ENCODE data around the gene SCO2.
"Not testable (repeated sequence)": the region's sequence is repeated elsewhere in the genome, so short reads cannot be mapped to it uniquely, and the experiment has no call there.

Gene SCO2

DNA sequence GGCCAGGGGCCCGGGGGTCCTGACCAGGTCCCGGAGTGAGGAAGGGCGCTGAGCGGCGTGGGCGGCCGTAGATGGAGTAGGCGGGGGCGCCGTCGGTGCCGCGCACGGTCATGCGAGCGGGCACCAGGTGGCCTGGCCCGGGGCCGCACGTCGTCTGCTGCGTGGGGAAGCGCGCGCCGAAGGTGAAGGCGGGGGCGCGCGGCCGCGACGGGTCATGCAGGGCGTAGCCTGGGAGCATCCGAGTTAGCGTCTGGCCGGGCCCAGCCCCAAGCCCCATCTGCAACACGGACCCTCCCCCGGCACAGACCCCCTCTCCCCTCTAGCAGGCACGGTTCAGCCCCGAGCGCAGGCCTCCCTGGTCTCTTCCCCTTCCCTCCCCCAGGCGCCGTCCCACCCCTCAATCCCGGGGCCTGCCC lies 6.2 kb upstream of the SCO2 start:
- DNase-seq: peak; percentile 76

DNA sequence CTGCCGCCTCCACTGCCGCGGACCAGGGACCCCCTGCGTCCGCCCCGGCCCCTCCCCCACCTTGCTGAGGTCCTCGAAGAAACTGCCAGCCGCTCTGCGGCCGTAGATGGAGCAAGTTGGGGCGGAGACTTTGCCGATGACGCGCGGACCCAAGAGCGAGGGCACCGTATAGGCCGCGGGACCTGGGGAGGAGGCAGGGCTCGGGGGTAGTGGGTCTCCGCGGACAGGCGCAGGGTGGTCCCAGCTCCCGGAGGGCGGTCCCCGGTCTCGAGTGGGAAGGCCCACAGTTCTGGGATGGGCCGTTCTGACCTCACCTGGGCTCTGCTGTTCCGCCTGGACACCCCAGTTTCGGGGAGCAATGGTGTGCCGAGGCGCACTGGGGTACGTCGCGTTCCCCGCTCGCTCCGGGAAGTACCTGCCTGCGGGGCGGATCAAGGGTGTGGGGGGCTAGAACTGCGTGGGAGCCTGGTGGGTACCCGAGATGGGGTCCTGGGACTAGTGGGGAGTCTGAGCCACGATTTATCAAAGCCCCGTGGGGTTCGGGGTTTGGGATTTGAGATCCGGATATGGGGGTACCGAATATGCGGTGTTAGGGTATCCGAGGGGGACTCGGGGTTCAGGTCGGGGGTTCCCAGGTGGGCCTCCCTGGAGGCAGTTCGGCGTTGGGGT lies 5.6 kb upstream of the SCO2 start:
- peak; percentile 81 for DNase-seq

DNA sequence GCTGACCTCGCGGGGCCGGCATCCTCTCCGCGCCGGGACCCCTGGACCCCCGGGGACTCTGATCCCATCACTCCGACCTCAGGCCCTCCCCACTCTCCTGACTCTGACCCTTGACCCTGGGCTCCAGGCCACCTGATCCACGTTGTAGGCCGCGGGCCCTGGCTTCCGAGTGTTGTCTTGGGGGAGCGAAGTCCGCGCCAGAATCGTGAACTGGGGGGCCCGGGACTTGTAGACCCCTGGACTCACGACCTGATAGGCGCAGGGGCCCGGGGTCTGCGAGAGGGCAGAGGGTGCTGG lies 5.1 kb upstream of the SCO2 start:
- no peak for DNase-seq

DNA sequence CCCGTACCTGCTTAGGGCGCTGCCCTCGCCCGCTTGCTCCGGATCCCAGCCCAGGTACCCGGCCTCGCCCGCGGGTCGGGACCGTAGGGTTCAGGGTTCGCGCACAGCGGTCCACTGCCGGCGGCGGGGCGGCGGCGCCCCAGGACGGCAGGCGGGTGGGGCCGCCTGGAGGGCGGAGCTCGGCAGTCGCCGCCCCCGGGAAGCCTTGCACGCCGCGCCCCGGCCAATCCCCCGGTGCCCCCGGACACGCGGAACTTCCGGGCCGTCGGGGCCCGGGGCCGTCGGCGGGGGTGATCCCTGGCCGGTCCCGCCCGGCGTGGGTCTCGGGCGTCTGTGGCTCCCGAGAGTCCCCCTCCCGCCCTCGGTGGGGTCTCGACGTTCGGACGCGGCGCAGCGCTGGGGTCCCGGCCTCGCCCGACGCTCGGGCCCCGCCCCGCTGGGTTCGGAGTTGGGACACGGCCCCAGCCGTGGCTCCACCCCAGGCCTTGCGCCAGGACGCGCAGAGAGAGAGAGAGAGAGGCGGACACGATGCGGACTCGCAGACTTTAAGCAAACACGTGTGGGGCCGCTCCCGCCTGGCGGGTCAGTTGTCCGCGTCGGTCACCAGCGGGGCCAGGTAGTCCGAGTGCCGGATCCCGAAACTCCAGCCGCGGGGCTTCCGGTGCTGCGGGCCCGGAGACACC lies 4.6 kb upstream of the SCO2 start, which contains the start of gene TYMP:
TSS of gene TYMP (minus strand) at position 116 of the 683 bp plus-strand sequence. CDS start 303 bp downstream, outside the sequence.
- peak; percentile 72 for DNase-seq

DNA sequence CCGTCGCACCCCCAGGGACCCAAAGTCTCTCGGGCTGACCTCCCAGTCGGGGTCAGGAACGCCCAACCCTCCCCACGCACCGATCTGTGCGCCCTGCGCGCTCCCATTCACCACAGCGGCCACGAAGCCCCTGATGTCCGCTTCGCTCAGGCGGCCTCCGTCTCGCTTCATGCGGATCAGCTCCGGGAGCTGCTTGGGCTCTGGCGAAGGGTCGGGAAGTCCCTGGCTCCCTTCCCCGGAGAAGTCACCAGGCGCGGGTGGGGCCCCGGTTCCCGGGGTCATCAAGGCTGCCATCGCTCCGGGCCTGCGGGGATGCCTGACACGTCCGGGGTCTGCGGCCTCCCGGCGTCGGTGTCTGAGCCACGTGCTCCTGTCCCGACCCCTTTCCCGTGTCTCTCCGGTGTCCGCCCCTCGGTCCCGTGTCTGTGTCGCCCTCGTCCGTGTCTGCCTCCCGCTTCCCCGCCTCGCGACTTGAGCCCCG lies 4.1 kb upstream of the SCO2 start:
- no peak for DNase-seq

DNA sequence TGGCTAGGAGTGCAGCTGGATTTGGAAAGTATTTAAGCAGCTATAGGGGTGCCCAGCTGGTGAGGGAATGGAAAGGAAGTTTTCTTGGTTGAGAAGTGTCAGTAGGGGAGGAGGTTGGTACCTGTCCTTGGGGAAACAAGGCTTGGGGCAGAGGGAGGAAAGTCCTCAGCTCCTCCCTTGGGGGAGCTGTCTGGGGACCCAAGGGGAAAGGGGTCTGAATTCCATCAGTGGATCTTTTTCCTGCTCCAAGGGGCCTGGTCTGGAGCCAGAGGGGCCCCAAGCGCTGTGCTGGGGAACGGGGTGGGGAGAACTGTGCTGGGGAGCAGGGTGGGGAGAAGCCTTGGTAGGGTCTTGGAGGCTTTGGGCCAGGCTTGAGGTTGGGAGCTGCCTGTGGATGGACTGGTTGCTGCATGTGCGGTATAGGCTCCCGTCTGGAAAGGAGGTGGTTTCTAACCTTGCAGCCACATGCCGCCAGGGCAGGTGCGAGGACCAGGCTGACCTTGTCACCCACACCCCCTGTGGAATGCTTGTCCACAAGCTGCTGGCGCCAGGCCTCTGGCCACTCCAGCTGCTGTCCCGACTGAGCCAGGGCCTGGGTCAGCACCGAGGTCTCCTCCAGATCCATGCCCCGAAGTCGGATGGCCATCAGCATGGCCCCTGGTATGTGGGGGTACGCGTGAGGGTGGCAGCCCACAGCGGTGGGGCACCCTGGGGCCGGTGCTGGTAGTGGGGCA lies 3.5 kb upstream of the SCO2 start:
- no peak for DNase-seq

DNA sequence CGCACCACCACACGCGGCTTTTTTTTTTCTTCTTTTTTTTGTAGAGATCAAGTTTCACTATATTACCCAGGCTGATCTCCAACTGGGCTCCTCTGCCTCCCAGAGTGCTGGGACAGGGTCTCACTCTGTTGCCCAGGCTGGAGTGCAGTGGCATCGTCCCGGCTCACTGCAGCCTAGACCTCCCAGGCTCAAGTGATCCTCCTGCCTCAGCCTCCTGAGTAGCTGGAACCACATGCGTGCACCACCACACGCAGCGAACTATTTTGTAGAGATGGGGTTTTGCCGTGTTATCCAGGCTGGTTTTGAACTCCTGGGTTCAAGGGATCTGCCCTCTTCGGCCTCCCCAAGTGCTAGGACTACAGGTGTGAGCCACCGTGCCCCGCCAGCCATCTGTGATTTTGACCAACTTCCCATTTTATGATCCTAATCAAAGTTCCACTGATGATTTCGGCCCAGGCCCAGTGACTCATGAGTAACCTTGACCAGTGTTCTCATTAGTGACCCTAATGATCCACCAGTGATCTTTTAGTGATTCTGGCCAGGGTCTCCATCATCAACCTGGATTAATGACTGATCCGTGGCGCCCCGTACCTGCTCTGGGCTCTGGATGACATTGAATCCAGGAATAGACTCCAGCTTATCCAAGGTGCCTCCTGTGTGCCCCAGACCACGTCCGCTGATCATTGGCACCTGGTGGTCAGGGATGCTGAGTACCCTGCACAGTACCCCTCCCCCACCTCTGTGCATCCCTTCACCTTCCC lies 2.7 kb upstream of the SCO2 start:
- DNase-seq: no peak

DNA sequence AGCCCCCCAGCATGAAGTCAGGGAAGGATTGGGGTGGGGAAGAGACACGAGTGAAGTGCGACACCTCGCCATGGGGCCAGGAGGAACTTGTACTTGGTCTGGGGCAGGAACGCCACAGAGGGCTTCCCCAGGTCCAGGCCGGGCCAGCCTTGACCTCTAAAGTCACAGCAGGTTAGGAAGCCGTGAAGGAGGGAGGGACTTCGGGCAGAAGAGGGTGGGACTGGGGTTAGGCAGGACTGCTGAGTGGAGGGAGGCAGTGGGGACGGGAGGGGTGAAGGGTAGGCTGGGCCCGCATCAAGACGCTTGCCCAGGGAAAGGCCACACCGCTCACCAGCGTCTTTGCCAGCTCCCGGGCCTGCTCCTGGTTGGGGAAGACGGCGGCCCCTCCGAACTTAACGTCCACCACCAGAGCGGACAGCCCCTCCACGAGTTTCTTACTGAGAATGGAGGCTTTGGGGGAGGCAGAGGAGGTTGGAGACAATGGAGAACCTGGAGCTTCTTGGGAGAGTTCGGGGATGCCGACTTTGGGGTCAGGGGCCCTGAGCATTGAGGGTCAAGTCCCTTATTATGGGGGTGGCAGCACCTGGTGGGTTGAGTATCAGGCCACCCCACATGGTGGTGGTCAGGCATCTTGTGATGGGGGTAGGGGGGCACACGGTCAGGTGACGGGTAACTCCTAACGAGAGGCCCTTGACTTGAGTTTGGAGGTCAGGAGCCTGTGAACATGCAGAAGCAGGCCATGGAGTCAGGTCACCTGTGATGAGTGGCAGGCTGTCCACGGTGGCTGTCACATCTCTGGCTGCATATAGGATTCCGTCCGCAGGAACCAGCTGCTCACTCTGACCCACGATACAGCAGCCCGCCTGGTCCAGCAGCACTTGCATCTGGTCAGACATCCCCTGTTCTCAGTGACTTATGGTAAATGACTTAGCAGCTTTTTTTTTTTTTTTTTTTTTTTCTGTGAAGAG lies 1.7 kb upstream of the SCO2 start:
- peak; percentile 39 for DNase-seq

DNA sequence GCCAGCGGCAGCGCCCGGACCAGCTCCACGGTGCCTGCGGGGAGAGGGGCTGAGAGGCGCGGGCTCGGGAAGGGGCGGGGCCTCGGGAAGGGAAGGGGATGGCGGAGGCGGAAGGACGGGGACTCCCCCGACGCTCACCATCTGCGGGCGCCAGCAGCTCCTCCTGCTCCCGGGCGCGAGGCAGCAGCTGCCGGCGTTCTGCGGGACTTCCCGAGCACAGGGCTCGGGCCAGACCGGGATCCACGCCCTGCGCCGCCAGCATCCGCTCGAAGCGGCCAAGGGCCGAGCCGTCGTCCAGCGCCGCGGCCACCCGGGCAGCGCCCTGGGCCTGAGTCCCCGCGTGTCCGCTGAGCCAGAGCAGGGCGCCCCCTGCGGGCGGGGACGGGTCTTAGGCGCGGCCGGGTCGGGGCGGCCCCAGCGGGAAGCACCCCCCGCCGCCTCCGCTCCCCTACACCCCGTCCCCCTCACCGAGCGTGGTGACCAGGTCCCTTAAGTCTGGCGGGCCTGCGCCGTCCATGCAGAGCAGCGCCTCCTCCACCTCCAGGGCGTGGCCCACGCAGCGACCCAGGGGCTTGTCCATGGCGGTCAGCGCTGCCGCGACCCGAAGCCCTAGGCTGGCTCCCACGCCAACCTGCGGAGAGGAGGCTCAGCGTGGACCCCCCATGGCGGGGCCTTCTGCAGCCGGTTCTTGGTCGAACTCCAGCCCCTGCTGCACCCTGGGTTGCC lies 873 bp upstream of the SCO2 start:
- peak; percentile 85 for DNase-seq

DNA sequence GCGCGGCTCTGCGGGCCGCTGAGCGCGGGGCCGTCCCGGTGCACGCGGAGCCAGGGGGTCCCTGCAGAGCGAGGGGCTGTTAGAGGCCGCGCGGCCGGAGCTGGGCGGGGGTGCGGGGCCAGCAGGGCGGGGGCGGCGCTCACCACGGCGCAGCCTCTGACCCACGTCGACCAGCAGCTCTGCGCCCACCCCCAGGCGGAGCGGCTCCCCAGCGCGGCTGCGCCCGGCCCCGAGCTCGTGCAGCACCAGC lies 385 bp upstream of the SCO2 start:
- DNase-seq: no peak

DNA sequence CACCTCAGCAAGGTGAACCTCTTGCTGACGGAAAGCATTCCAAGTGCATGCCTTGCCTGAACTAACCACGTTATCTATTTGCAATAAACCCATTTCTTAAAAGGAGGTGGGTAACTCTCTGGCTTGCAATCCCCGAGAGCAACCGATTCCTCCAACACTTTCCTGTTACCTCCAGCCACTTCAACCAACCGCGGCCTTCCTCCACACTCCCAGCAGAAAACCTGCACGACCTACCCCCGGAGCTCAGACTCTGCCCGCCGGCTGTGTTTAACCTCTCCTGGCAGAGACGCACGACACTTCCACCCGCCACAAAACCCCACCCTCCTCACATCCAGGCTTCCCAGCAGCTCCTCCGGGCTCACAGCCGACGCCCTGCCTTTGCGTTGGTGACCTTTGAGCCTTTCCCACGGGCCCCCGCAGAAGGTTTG lies 708 bp downstream of the SCO2 start:
- no peak for DNase-seq

DNA sequence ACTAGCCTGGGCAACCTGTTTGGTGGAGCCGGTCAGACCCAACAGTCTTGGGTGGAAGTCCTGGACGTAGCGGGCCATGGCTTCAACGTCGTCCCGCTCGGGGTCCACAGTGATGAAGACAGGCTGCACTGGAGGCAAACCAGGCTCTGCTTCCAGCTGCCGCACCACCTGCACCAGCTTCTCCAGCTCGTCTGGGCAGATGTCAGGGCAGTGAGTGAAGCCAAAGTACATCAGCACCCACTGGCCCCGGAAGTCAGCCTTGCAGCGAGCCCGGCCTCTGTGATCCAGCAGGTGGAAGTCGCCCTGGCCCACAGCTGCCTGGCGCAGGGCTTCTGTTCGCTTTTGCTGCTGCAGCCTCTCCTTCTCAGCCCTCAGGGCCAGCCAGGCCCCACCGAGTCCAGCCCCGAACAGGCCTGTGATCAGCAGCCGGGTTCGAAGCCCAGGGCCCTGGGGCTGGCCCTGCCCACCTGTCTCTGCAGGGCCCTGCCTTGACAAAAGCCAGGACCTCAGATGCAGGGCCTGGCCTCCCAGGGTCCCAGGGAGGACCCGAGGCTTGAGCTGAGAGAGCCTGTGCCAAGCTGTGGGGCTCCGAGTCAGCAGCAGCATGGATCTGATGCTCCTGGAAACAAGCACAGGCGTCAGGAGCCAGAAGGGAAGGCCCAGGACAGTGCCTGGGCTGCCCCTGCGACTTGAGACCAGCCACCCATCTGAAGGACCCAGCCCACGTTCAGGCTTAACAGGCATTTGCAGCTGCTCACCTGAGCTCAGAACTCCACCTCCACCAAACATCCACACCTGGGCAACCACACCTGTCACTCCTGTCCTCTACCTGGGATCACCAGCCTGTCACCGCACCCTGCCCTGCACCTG lies 1.4 kb downstream of the SCO2 start:
- no peak for DNase-seq

DNA sequence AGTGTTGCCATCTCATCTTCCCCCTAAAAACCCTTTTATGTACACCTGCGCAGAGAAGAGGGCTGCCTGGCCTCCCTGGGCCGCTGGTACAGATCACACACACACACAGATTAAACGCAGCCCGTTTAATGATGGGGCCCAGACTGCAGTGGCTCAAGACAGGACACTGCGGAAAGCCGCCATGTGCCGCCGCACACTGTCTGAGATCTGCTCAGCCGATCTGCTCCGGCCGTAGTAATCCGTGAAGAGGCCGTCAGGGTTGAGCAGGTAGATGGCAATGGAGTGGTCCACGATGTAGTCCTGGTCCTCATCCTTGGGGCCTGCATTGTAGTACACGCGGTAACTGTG lies 2.0 kb downstream of the SCO2 start:
- no peak for DNase-seq

DNA sequence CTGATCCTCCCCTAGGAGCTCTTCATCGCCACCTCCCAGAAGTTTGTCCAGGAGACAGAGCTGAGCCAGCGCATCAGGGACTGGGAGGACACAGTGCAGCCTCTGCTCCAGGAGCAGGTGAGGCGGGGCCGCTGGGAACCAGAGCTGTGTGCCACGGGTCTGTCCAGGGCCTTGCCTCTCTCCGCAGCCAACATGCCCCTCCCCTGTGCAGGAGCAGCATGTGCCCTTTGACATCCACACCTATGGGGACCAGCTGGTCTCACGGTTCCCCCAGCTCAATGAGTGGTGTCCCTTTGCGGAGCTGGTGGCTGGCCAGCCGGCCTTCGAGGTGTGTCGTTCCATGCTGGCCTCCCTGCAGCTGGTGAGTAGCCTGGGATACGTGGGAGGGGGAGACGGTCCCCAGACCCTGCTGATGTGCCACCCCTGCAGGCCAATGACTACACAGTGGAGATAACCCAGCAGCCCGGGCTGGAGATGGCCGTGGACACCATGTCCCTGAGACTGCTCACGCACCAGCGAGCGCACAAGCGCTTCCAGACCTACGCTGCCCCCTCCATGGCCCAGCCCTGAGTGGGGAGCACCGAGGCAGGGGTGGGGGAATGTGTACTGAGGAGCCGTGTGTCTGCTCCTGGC lies 2.5 kb downstream of the SCO2 start:
- no peak for DNase-seq

DNA sequence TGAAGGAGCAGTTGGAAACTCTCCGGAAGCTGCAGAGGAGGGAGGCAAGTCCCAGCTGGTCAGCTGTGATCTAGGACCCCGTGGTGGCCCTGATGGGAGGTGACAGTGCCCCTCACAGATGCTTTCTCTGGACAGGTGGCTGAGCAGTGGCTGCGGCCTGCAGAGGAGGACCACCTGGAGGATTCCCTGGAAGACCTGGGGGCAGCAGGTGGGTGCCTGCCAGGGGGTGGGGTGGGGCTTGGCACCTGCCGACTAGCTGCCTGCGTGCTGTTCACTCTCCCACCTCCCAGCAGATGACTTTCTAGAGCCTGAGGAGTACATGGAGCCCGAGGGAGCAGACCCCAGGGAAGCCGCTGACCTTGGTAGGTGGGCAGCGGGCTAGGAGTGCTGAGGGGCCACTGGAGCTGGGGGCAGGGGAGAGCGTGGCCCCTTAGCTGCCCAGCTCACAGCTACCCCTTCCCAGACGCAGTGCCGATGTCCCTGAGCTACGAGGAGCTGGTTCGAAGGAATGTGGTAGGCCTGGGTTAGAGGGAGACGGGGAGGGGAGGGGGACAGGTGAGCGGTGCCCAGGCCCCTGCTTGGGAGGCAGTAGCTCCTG lies 3.1 kb downstream of the SCO2 start:
- DNase-seq: no peak

DNA sequence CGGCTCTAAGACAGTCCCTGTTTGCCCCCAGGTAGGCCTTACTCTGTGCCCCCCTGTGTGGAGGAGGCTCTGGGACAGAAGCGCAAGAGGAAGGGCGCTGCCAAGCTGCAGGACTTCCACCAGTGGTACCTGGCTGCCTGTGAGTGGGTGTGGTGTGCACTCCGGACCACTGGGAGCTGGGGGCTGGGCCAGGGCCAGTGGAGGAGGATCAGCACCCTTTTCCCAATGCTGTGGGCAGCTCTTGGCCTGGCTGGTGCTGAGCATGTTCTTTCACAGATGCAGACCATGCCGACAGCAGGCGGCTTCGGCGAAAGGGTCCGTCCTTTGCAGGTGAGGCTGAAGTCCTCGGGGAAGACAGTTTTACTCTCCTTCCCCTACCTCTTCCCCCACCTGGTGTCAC lies 3.7 kb downstream of the SCO2 start:
- DNase-seq: no peak

DNA sequence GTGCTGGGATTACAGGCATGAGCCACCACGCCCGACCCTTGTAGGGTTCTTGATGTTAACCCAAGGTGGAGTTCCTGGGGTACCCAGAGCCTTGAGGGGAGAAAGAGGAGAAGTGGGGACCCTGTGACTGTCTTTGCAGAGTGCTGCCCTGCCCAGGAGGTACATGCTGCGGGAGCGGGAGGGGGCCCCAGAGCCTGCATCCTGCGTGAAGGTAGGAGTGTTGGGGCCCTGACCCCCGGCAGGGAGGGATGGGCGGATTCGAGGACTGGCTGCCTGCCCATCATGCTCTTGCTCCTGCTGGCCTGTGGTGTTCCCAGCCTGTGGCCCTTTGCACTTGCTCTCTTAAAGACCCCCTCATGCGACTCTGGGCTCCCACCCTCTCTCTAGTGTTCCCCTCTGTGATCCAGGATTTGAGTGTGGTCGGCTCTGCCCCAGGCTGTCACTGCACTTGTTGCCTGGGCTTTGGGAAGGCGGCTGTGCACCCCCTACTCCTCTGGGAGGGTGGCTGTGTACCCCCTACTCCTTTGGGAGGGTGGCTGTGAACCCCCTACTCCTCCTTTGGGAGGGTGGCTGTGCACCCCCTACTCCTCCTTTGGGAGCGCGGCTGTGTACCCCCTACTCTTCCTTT lies 4.5 kb downstream of the SCO2 start:
- DNase-seq: no peak

DNA sequence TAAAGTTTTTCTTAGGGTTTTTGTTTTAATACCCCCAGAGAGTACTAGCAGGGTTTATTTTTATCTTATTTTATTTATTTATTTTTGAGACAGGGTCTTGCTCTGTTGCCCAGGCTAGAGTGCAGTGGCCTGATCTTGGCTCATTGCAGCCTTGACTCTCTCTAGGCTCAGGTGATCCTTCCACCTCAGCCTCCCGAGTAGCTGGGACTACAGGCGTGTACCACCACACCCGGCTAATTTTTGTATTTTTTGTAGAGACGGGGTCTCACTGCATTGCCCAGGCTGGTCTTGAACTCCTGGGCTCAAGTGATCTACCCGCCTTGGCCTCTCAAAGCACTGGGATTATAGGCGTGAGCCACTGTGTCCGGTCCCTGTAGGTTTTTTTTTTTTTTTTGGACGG lies 5.2 kb downstream of the SCO2 start:
- DNase-seq: not testable (repeated sequence)

DNA sequence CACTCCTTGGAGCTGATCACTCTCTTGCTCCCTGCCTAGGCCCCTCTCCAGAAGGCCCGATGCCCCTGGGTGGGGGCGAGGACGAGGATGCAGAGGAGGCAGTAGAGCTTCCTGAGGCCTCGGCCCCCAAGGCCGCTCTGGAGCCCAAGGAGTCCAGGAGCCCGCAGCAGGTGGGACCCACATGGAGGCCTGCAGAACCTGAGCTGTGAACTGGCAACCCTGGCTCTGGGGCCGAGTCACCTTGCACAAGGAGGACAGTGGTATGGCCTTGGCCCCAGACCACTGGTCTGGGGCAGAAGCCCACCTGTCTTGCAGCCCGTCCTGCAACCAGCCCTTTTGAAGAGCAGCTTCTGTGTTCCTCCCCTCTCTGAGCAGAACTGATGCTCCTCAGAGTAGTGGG lies 6.2 kb downstream of the SCO2 start:
- no peak for DNase-seq

All from activated naive CD4-positive, alpha-beta T cell treated with anti-CD3 and anti-CD28 coated beads, Interleukin-2, amount 50 U/mL, for 16 hours (primary cell).